HTERT RPE-1 (cell line): ENCODE data around the gene KRAS.
"Not testable (repeated sequence)": the region's sequence is repeated elsewhere in the genome, so short reads cannot be mapped to it uniquely, and the experiment has no call there.

Source experiments
- in situ Hi-C: fragments of 300-500 bp; cut with MboI; formaldehyde crosslinking; loops from 4 replicates; pipeline ENCODE4 v1.14.3; 2020; ENCODE audit warnings: low sequenced_read_pairs

The KRAS gene

DNA sequence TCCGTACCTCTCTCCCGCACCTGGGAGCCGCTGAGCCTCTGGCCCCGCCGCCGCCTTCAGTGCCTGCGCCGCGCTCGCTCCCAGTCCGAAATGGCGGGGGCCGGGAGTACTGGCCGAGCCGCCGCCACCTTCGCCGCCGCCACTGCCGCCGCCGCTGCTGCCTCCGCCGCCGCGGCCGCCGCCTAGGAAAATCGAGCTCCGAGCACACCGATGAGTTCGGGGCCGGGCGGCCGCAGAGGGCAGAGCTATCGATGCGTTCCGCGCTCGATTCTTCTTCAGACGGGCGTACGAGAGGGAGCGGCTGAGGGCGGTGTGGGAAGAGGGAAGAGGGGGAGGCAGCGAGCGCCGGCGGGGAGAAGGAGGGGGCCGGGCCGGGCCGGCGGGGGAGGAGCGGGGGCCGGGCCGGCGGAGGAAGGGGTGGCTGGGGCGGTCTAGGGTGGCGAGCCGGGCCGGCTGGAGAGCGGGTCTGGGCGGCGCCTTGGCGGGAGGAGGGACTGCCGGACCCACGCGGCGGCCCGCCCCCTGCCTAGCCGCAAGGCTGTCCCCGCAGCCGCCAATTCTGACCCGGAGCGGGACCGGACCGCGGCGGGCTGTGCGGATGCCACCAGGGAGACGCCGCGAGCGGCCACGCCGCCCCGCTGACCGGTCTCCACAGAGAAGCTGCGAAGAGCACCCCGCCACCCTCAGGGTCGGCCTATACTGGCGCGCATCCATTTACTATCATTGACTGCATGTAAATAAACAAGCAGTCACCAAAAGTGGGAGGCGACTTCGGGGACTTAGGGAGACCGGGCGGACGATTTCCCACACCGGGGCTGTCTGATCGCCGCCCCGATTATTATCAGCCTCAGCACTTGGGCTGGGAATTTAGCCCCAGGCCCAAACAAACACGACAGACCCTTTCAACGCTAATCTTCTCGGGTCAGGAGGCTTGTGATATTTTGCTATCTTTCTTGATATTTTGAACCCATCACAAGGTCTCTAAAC is at the start of gene KRAS:
KRAS (minus strand) TSS at position 186 of the 987 bp plus-strand sequence.
- in situ Hi-C loops: no loop called here

DNA sequence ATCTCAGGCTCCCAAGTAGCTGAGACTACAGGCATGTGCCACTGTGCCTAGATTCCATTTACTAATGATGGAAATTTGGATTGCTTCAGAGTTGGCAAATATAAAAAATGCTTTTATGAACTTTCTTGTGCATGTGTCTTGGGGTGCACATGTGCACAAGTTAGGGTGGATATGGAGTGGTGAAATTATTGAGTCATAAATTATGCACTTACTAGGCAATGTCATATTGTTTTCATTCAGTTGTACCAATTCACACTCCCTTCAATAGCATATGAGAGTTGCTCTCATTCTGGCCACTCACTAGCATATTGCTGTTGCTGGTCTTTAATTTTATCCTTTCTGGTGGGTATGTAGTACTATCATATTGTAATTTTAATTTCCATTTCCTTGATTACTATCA is 45.7 kb upstream of the KRAS start:
- in situ Hi-C loops: no loop called here

DNA sequence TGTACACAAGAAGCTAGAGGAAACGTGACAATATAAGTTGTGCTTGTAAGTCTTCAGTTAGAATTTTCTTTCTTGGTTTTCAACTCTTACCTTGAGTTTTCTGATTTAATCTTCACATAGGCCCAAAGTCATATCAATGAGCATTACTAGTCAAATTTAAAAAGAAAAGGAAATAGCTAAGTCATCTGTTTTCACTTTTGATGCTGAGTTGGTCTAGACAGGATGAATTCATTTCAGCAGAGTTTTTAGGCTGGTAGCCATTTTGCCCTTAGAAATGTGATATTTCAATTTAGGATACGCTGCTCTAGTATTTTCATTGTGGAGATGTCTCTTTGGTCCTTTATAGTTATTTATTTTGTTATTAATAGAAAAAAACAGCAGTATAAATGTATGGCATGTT is 44.6 kb upstream of the KRAS start:
- in situ Hi-C loops: no loop called here

DNA sequence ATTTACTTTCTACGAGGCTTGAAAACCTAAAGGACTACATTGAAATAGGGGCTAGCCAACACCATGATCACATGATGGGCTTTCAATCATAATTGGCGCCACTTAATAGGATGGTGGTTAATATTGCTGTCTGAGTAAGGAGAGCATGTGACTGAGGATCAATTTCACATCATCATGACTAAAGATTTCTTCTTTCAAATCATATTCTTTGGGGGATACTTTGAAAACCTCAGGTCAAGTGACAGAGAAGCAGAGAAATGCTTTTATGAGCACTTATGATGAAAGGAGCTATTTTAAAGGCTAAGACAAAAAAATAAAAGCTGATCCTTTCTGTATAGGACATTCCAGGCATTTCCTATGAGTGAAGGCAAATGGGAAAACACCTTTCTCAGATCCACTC is 42.9 kb upstream of the KRAS start:
- in situ Hi-C loops: no loop called here

DNA sequence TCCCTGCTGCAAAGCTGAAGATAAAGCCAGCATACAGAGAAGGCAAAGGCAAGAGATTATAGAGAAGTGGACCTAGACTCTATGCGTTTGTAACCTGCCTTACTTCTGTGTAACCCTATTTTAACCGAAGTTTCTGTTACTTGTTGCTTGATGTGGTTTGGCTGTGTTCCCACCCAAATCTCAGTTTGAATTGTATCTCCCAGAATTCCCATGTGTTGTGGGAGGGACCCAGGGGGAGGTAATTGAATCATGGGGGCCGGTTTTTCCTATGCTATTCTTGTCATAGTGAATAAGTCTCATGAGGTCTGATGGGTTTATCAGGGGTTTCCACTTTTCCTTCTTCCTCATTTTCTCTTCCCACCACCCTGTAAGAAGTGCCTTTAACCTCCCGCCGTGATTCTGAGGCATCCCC is 42.1 kb upstream of the KRAS start:
- in situ Hi-C loops: not testable (repeated sequence)

DNA sequence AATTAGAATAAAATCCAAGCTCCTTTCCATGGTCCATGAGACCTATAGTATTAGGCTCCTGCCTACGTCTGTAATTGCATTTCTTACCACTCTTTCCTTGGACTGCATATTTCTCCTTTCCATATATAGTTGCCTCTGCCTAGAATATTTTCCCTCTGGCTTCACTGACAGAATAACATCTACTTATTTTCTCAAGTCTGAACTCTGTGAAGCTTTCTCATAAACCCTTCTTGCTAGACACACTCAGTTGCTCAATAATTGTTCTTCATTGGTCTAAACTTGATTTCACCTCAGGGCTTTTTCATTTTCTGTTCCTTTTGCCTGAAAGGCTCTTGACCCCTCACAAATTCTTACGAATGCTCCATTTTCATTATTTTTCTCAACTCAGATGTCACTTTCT is 36.9 kb upstream of the KRAS start:
- in situ Hi-C loops: no loop called here

DNA sequence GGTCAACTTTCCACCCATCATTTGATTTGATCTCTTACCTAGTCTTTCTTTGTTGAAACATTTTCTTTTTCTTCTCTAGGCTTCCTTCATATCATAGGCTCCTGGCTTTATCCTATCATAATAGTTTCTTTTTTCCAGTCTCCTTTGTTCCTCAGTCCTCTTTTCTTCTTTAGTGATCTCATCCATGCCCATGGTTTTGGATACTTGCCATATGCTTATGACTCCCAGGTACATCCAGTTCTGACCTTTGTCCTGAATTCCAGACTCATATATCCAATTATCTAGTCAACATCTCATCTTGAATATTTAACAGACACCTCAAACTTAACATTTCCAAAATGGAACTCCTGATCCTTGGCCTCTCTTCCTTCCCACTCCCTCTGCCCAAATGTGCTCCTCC is 36.1 kb upstream of the KRAS start:
- in situ Hi-C loops: no loop called here

DNA sequence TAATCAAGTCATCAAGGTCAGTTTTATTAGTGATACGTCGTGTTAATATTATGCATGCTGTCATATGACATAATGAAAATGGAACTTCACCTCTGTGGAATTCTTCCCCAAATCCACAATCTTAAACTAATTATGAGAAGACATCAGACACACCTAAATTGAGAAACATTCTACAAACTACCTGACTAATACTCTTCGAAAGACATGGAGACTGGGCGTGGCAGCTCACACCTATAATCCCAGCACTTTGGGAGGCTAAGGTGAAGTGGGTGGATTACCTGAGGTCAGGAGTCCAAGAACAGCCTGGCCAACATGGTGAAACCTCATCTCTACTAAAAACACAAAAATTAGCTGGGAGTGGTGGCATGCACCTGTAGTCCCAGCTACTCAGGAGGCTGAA is 33.3 kb upstream of the KRAS start:
- in situ Hi-C loops: no loop called here

DNA sequence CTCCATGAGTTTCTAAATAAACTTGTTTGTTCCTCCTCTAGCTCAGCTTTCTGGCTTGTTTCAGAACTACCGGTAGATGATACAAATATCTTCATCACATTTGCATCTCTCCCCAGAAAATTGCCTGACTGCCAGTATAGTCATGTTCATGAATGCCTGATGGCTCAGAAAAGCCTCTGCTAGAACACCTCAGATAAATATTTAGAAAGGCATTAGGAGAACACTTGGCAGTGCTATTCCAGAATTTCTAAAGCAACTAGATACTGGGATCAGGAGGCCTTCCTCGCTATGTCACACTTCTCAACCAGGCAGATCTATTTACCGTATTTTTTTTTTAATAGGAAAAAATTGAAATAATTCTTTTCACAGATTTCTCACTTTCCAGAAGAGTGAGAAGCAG is 32.3 kb upstream of the KRAS start:
- in situ Hi-C loops: no loop called here

DNA sequence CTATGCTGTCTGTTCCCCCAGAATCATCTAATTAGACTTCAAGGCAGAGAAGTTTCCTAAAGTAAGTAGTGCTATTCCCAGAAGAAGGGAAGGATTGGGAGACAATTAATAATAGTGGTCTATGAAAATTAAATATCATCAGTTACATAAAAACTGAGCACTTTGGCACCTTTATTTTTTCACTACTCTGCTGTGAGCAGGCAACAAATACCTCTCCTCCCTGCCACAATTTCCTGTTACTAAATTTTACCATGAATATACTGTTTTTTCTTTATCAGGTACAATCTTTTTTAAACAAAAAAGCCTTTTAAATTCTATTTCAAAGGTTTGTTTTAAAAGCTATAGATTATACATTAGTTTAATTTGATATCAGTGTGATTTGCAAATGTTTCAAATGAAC is 29.4 kb upstream of the KRAS start:
- in situ Hi-C loops: no loop called here

DNA sequence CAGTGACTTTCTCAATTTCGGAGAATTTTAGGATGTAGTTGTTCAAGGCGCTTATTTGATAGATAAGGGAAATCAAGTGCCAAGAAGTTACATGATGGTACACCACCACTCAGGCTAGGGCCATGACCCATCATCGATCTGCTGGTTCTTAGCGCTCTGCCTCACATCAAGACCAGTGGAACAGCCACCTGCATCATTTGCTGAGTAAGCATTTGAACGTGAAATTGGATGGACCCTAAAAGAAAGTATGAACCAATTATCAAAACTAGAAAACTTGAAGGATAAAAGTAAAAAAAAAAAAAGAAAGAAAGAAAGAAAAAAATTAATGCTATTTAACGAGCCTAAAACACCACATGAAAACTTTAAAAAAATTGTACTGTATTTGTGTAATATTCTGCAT is 27.5 kb upstream of the KRAS start:
- in situ Hi-C loops: no loop called here

DNA sequence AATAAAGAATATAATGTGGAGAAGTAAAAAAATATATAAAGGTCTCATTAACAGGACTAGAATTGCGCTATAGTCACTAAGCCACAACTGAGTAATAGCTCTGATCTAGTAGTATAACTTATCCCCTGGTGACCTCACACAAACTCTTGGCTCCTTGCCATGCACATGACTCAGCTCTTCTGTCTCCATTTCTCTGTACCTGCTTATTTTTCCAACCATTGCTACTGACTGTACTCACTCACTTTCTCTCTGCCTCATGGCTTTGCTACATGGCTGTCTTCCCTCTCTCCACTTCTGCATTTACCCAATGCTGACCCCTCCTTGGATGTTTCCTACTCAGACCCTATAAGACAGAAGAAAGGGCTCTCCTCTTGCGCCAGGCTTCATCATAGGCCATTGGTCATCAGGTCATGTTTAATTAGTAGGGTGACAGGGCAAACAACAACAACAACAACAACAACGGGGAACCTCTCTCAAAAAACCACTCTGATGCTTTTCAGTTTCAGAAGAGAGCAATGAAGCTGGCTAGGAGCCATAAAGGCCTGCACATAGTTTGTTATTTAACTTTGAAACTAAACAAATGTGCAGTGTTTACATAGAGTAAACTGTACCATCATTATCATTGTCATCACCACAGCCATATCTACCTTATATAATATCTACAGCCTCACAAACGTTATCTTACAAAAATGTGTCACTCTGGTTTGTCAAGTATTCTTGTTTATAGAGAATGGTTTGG is 25.6 kb upstream of the KRAS start:
- in situ Hi-C loops: no loop called here

DNA sequence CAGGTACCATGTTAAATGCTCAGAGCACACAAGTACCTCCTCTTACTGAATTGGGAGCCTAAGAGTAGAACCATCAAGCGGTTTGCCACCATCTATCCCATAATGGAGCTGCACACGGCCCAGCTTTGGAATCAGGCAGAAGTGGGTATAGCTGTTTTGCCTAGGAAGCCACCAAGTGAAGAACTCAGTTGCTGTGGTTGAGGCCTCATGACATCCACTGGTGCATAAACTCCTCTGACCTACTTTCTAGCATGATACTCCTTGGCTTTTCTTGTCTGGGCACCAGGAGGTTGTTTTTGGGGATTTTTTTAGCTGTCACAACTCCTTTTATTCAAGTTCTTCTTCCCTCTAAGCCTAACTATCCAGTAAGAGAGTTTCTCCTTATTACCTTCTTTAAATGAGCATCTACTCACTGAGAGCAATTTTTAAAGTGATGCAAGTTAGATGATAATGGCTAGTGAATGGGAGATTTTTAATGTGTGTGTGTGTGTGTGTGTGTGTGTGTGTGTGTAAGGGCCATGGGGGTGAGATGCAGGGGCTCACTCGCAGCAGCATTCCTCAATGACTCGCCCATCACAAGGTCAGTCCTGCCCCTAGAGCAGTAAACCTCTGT is 20.9 kb upstream of the KRAS start:
- in situ Hi-C loops: no loop called here

DNA sequence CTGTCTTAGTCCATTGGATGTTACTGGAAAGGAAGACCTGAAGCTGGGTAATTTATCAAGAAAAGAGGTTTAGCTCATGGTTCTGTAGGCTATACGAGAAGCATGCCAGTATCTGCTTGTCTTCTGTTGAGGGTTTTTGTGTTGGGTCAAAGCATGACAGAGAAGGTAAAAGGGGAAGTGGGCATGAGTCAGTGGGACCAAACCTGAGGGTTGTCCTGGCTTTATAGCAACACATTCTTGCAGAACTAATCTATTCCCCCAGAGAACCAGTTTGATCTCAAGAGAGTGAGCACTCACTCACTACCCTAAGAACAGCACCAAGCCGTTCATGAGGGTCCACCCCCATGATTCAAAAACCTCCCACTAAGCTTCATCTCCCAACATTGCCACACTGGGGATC is 19.0 kb upstream of the KRAS start:
- in situ Hi-C loops: no loop called here

DNA sequence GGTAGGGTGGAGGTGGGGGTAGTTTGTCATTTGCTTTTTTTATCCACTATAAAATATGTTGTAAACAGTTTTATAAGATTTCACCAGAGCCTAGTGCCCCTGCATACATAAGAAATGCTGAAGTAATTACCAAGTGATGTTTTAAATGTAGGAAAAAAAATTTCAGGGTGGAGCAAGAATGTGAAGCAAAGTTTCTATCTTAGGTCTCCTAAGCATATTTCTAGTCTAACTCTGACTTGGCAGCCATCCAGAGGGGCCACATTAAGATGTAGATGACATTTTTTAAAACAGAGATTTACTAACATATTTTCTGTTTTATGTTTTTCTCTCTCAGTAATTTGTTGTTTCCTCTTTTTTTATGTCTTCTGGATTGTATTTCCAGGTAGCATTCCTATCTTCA is 15.8 kb upstream of the KRAS start:
- in situ Hi-C loops: no loop called here

DNA sequence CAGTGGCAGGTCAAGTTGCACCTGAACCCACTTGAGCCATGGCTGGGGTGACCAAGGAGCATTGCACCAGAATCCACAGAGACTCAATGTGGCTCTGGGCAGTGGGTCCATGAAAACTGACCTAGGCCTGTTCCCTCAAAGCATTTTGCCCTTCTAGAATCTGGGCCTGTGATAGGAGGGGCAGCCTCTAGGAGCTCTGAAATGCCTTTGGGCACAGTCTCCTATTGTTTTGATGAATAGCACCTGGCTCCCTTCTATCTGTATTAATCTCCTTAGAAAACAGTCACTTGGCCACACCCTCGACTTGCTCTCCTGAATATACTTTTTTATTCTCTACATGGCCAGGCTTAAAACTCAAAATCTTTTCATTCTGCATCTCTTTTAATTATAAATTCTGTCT is 14.1 kb upstream of the KRAS start:
- in situ Hi-C loops: no loop called here

DNA sequence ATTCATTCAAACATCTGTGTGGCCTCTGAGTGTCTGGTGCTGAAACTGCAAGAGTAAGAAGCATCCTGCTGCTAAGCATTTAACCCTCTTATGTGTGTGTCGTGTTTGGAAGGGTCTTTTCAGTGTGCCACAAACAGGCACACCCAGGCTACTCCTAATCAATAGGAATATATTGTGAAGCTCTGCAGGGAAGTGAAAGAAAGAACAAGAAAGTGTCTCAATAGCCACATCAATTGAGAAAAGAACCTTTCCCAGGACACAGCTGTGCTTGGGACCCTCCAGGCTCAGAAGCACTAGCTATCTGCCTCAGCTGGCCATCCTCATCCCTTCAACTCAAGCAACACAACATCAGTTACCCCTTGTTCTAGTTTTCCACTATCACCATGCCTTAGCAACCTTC is 13.4 kb upstream of the KRAS start:
- in situ Hi-C loops: no loop called here

DNA sequence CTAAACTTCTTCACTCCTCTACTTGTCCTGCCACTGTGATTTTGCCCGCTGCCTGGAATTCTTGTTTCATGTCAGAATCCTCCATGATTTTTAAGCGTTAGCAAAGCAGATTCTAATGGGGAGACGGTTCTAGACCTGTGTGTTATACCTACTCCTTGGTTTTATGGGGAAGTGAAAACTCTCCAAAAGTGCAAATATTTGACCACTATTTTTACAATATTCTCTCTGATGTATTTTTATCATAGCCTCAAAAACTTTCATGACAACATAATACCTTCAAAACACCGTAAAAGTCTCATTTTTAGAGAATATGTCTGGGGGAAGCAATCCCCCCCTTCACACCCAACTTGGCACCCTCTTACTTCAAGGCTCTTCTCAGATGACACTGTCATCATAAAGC is 12.9 kb upstream of the KRAS start:
- in situ Hi-C loops: no loop called here

DNA sequence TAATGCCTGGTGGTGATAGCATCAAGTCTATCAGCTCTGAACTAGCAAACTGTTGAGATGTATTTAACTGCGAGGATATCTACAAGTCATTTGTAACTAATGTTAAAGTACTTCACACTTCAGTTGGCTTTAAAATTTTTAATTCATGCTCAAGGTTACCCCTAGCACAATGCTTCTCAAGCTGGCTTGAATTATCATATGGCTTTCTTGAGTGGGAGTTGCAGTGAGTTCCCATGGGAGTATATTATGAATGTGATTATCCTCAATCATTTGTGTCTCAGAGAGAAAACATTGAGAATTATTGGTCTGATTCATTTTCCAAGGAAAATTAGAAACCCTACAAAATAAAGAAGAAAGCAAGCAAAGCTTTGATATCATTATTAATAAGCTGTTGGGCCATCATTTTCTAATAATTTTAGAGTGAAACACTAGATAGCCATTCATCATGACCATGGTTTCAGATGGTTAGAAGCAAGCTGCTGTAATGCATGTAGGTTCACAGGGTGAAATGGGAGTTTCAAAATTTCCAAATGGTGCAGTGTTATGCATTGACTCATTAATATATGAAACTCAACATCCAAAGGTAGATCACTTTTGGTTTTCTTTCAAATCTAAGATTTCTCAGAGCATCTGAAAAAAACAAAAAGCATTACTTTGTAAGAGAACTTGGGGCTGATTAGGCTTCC is 11.8 kb upstream of the KRAS start:
- in situ Hi-C loops: no loop called here

DNA sequence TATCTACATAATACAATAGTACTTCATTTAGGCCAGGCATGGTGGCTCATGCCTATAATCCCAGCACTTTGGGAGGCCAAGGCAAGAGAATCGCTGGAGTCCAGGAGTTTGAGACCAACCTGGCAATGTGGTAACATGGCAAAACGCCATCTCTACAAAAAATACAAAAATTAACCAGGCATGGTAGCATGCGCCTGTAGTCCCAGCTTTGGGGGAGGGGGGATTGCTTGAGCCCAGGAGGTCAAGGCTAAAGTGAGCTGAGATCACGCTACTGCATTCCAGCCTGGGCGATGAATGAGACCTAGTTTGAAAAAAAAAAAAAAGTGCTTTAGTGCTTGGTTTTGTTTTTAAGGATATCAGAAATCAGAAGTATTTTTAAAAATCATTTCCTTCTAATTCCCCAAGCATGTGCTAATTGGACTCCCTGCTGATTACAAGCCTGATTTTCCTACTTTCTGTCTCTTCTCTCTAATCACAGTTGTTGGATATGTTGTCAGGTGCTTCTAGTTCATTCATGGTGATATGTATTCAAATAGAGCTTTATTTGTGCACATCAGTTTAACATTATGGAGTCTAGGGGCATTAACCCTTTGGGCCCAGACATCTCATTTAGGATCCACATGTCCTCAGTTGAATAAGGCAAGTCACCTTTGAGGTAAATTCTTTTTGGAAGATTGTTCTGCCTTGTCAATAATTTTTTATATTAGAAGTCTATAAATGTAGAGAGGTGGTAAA is 7.0 kb upstream of the KRAS start:
- in situ Hi-C loops: no loop called here

DNA sequence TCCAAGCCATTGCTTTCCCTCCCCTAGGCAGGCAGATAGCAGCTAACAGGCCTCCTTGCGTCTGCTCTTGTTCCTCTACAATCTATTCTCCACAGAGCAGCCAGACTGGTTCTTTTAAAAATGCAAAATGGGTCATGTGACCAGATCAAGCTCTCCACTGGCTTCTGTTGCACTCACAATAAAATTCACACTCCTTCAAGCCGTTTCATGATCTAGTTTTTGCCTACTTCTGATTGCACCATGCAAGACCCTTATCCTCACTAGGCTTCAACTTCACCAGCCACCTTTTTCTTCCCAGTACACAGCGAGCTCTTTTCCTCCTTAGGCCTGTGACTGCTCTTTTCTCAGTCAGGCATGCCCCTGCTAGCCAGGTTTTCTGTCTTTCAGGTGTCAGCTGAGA is 6.1 kb upstream of the KRAS start:
- in situ Hi-C loops: no loop called here
